ENCODE results near the gene ABITRAM.
"Not testable (repeated sequence)": the region's sequence is repeated elsewhere in the genome, so short reads cannot be mapped to it uniquely, and the experiment has no call there.

Gene ABITRAM
- total RNA-seq, result 5.9 to 11.3 reads per million in 2 donors

GRCh38 chr9:108934323-108934893 lies at the start of gene ABITRAM:
TSS of gene ABITRAM (plus strand) at chr9:108934400. CDS start at chr9:108934487, 87 bp downstream.
- peak; percentile 60 to 94 (median 74) for DNase-seq

- no peak for DNase-seq
Observed at GRCh38 chr9:108884701-108885100, 49.5 kb upstream of the ABITRAM start.

- DNase-seq, result peak in 1 of 5 experiments; percentile 26
Observed at GRCh38 chr9:108885643-108886348, 48.4 kb upstream of the ABITRAM start.

GRCh38 chr9:108886594-108887271 lies 47.5 kb upstream of the ABITRAM start:
- DNase-seq, result not testable (repeated sequence)

- peak in 1 of 5 experiments; percentile 34 for DNase-seq
Observed at GRCh38 chr9:108889649-108890067, 44.5 kb upstream of the ABITRAM start.

GRCh38 chr9:108894225-108894997 lies 39.8 kb upstream of the ABITRAM start:
- no peak for DNase-seq

- no peak for DNase-seq
Observed at GRCh38 chr9:108897324-108898096, 36.7 kb upstream of the ABITRAM start.

- not testable (repeated sequence) for DNase-seq
Observed at GRCh38 chr9:108899023-108899695, 35.0 kb upstream of the ABITRAM start.

- no peak for DNase-seq
Observed at GRCh38 chr9:108900176-108900575, 34.0 kb upstream of the ABITRAM start.

- DNase-seq, result peak in 1 of 5 experiments; percentile 46
Observed at GRCh38 chr9:108903420-108904103, 30.6 kb upstream of the ABITRAM start.

- no peak for DNase-seq
Observed at GRCh38 chr9:108904161-108904560, 30.0 kb upstream of the ABITRAM start.

- DNase-seq, result no peak
Observed at GRCh38 chr9:108905494-108905893, 28.7 kb upstream of the ABITRAM start.

GRCh38 chr9:108910402-108910801 lies 23.8 kb upstream of the ABITRAM start:
- no peak for DNase-seq

- no peak for DNase-seq
Observed at GRCh38 chr9:108910914-108911313, 23.3 kb upstream of the ABITRAM start.

GRCh38 chr9:108911820-108912219 lies 22.4 kb upstream of the ABITRAM start:
- peak in 2 of 5 experiments; percentile 27 to 36 for DNase-seq

GRCh38 chr9:108913391-108913790 lies 20.8 kb upstream of the ABITRAM start:
- peak in 1 of 5 experiments; percentile 11 for DNase-seq

GRCh38 chr9:108919517-108919916 lies 14.7 kb upstream of the ABITRAM start:
- no peak for DNase-seq

- DNase-seq, result not testable (repeated sequence)
Observed at GRCh38 chr9:108920401-108920800, 13.8 kb upstream of the ABITRAM start.

- no peak for DNase-seq
Observed at GRCh38 chr9:108921200-108921599, 13.0 kb upstream of the ABITRAM start.

- no peak for DNase-seq
Observed at GRCh38 chr9:108924466-108924865, 9.7 kb upstream of the ABITRAM start.

GRCh38 chr9:108928386-108928785 lies 5.8 kb upstream of the ABITRAM start:
- no peak for DNase-seq

Data from T-helper 2 cell (primary cell).